Calu3 (cell line): ENCODE data around the gene BMPR2. TPM values are rescaled to one million over a fixed set of nuclear protein-coding genes. Genes with fewer than 3 reads are reported as not detected.
"Not testable (repeated sequence)": the region's sequence is repeated elsewhere in the genome, so short reads cannot be mapped to it uniquely, and the experiment has no call there.

Experiments used
- BruUV-seq: library from RNA; stranded (reverse); fragments of 400-500 nt; replicated peaks from 2 replicates; lab custom pipeline; 2021; lab: Mats Ljungman, UMichigan
- CTCF ChIA-PET: fragments of 300-600 bp; sonication (Branson Sonifier 250); formaldehyde crosslinking; loops from one replicate; lab custom pipeline; 2022; ENCODE audit warnings: antibody characterized with exemption; lab: Charles Lee
- DNase-seq: peaks from one replicate; pipeline ENCODE4 v3.0.0; 2022
- H3K27ac Mint-ChIP-seq: one replicate; pipeline ENCODE4 v1.8.0; 2022; ENCODE audit warnings: mixed read lengths; ENCODE audit not compliant: unreplicated experiment
- H3K27me3 Mint-ChIP-seq: one replicate; pipeline ENCODE4 v1.8.0; 2022; ENCODE audit warnings: mixed read lengths; ENCODE audit not compliant: unreplicated experiment
- H3K36me3 Mint-ChIP-seq: one replicate; pipeline ENCODE4 v1.8.0; 2022; ENCODE audit warnings: mild to moderate bottlenecking, moderate library complexity, mixed read lengths; ENCODE audit not compliant: insufficient read depth, unreplicated experiment
- H3K4me1 Mint-ChIP-seq: one replicate; pipeline ENCODE4 v1.8.0; 2022; ENCODE audit warnings: mild to moderate bottlenecking, low read depth, mixed read lengths; ENCODE audit not compliant: unreplicated experiment
- H3K4me3 Mint-ChIP-seq: one replicate; pipeline ENCODE4 v1.8.0; 2022; ENCODE audit warnings: mild to moderate bottlenecking, low read depth, moderate library complexity, mixed read lengths; ENCODE audit not compliant: unreplicated experiment
- H3K9me3 Mint-ChIP-seq: one replicate; pipeline ENCODE4 v1.8.0; 2022; ENCODE audit warnings: low read depth, mixed read lengths; ENCODE audit not compliant: unreplicated experiment
- CTCF ChIP-seq: fragments of 200-600 bp; IDR thresholded peaks from one replicate; pipeline ENCODE4 v1.8.0; 2022; ENCODE audit warnings: antibody characterized with exemption; ENCODE audit not compliant: unreplicated experiment
- intact Hi-C: fragments of 100-400 bp; cut with micrococcal nuclease; formaldehyde crosslinking; loops from one replicate; pipeline ENCODE4 v1.10.0; 2022; ENCODE audit not compliant: unreplicated experiment
- total RNA-seq: library from RNA; stranded (reverse); gene quantifications from 2 replicates; pipeline ENCODE4 v1.2.3, GENCODE V29; 2022

BMPR2 gene
- total RNA-seq, 1 experiment from 2014 or later = 50.1 TPM

- intact Hi-C loops = no loop called here
- Mint-ChIP-seq H3K36me3 (no peaks in the 10 kb centered on the region), H3K4me3 (no peak overlapping the region), H3K9me3 (no peaks in the 10 kb centered on the region), H3K4me1 (no peaks in the 10 kb centered on the region), H3K27me3 (no peaks in the 10 kb centered on the region), H3K27ac (no peak overlapping the region)
- no peak for TF ChIP-seq CTCF
- no TSS peak for BruUV-seq
- no peak for DNase-seq
- CTCF ChIA-PET = no interaction called here
Measured at GRCh38 chr2:202353430-202353829, 22.7 kb upstream of the BMPR2 start.

GRCh38 chr2:202355993-202356505 is 20.1 kb upstream of the BMPR2 start:
- Mint-ChIP-seq H3K4me1 (no peaks in the 10 kb centered on the region), H3K9me3 (no peaks in the 10 kb centered on the region), H3K4me3 (no peak overlapping the region), H3K27ac (no peak overlapping the region), H3K36me3 (no peaks in the 10 kb centered on the region), H3K27me3 (no peaks in the 10 kb centered on the region)
- no peak for DNase-seq
- no TSS peak for BruUV-seq
- intact Hi-C loops = no loop called here
- CTCF ChIA-PET = no interaction called here
- no peak for TF ChIP-seq CTCF

GRCh38 chr2:202358924-202359323 is 17.2 kb upstream of the BMPR2 start:
- H3K4me1 Mint-ChIP-seq, intact Hi-C loops, BruUV-seq, H3K27ac Mint-ChIP-seq, DNase-seq, CTCF ChIA-PET, H3K9me3 Mint-ChIP-seq, H3K4me3 Mint-ChIP-seq, H3K36me3 Mint-ChIP-seq, H3K27me3 Mint-ChIP-seq: not testable (repeated sequence)

GRCh38 chr2:202360646-202361045 is 15.5 kb upstream of the BMPR2 start:
- intact Hi-C loops = no loop called here
- H3K27ac Mint-ChIP-seq = no peak overlapping the region
- no peaks in the 10 kb centered on the region for H3K4me1 Mint-ChIP-seq
- DNase-seq = no peak
- no peaks in the 10 kb centered on the region for H3K36me3 Mint-ChIP-seq
- H3K4me3 Mint-ChIP-seq = no peak overlapping the region
- CTCF ChIA-PET = no interaction called here
- no peaks in the 10 kb centered on the region for H3K27me3 Mint-ChIP-seq
- TF ChIP-seq CTCF = no peak
- no peaks in the 10 kb centered on the region for H3K9me3 Mint-ChIP-seq
- BruUV-seq = no TSS peak

- no peaks in the 10 kb centered on the region for H3K27me3 Mint-ChIP-seq
- no peak overlapping the region for H3K27ac Mint-ChIP-seq
- no peaks in the 10 kb centered on the region for H3K36me3 Mint-ChIP-seq
- no peaks in the 10 kb centered on the region for H3K9me3 Mint-ChIP-seq
- no peaks in the 10 kb centered on the region for H3K4me1 Mint-ChIP-seq
- no TSS peak for BruUV-seq
- no peak for DNase-seq
- intact Hi-C loops = no loop called here
- TF ChIP-seq CTCF = no peak
- H3K4me3 Mint-ChIP-seq = no peak overlapping the region
- CTCF ChIA-PET = no interaction called here
Measured at GRCh38 chr2:202361108-202361507, 15.0 kb upstream of the BMPR2 start.
